Measurements from ENCODE around the gene ZNF664. TPM values are rescaled to one million over a fixed set of nuclear protein-coding genes. Genes with fewer than 3 reads are reported as not detected.

ZNF664 gene
- total RNA-seq, 1 donor from 2014 or later: 67.6 TPM

- no peaks in the 10 kb centered on the region for H3K27me3 Mint-ChIP-seq (ENCODE audit: low read depth, unreplicated experiment)
- TF ChIP-seq, protein P1, sequence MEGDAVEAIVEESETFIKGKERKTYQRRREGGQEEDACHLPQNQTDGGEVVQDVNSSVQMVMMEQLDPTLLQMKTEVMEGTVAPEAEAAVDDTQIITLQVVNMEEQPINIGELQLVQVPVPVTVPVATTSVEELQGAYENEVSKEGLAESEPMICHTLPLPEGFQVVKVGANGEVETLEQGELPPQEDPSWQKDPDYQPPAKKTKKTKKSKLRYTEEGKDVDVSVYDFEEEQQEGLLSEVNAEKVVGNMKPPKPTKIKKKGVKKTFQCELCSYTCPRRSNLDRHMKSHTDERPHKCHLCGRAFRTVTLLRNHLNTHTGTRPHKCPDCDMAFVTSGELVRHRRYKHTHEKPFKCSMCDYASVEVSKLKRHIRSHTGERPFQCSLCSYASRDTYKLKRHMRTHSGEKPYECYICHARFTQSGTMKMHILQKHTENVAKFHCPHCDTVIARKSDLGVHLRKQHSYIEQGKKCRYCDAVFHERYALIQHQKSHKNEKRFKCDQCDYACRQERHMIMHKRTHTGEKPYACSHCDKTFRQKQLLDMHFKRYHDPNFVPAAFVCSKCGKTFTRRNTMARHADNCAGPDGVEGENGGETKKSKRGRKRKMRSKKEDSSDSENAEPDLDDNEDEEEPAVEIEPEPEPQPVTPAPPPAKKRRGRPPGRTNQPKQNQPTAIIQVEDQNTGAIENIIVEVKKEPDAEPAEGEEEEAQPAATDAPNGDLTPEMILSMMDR (IDR thresholded peaks at IDR 0.05; ENCODE audit: insufficient read depth, low read depth, low read length): peak; percentile 23
- no peak for TF ChIP-seq EZH2 (IDR thresholded peaks at IDR 0.05; ENCODE audit: insufficient read depth, low read length)
- peaks cover 54% of the 10 kb centered on the region for H3K36me3 Mint-ChIP-seq (ENCODE audit: low read depth, unreplicated experiment)
- Histone ChIP-seq H3K4me1 (ENCODE audit: insufficient read depth, low read length) (peaks cover 27% of the 10 kb centered on the region), H2AFZ (ENCODE audit: low read depth, low read length) (no peak overlapping the region), H3K9ac (ENCODE audit: low read length) (no peak overlapping the region), H3K27ac (ENCODE audit: low read depth, low read length) (no peak overlapping the region), H3K9me3 (ENCODE audit: insufficient read depth, low read depth, low read length) (peaks cover 7% of the 10 kb centered on the region), H4K20me1 (ENCODE audit: insufficient read depth, low read length) (peaks cover 18% of the 10 kb centered on the region), H3K4me2 (ENCODE audit: low read length) (peak overlapping the region; percentile 34), H3K27me3 (ENCODE audit: insufficient read depth, low read length) (no peaks in the 10 kb centered on the region), H3K36me3 (ENCODE audit: insufficient read depth, low read length) (peaks cover 2% of the 10 kb centered on the region), H3K4me3 (ENCODE audit: insufficient read depth, low read depth, low read length) (no peak overlapping the region), H3K79me2 (ENCODE audit: insufficient read depth, low read length) (no peaks in the 10 kb centered on the region)
- DNase-seq (ENCODE audit: low read depth): no peak
- no peak overlapping the region for H3K4me3 Mint-ChIP-seq (ENCODE audit: unreplicated experiment)
- H3K9me3 Mint-ChIP-seq (ENCODE audit: unreplicated experiment): peaks cover 16% of the 10 kb centered on the region
- peaks cover 19% of the 10 kb centered on the region for H3K4me1 Mint-ChIP-seq (ENCODE audit: low read depth, unreplicated experiment)
- no peak for FAIRE-seq
- H3K27ac Mint-ChIP-seq (ENCODE audit: unreplicated experiment): peak overlapping the region; percentile 79
These were observed 34.1 kb upstream of the ZNF664 start for GRCh38 chr12:123938679-123939480.

DNA sequence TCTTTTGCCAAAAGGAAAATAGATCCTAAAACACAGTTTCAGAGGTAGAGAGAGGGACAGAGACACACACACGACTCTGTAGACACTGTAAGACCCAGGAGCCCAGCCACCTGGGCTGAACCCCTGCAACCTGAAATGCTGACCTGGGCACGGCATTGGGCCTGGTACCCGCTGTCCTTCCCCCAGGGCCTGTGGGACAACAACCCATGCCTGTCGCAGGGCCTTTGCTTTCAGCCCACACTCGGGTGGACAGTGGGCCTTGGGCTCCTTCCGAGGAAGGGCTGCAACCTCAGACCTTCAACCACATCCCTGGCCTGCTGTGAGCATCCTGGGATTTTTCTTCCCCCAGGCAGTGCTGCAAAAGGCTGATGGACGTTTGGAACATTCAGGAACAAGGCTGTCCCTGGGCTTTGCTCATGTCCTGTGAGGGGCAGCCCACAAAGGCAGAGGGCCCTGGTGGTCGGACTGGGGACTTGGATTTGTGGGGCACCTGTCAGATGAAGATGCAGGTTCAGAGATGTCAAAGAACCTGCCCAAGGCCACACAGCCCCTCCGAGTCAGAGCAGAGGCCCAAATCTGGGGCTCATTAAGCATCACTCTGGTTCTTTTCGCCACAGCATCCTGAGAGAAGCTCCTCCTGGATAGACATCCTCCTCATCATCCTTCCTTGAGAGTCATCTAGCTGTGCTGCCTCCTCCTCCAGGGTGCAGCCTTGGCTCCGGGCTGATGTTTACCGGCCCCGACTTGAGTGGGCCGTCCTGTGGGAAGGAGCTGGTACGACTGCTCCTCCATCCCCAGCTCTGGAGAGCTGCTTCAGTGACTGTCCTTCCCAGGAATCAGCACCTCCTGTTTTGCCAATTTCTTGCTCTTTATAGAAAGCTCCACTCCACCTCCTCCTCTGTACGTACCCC is 33.0 kb upstream of the ZNF664 start:
- Mint-ChIP-seq H3K9me3 (ENCODE audit: unreplicated experiment) (peaks cover 16% of the 10 kb centered on the region), H3K36me3 (ENCODE audit: low read depth, unreplicated experiment) (peaks cover 54% of the 10 kb centered on the region), H3K27ac (ENCODE audit: unreplicated experiment) (no peak overlapping the region), H3K27me3 (ENCODE audit: low read depth, unreplicated experiment) (no peaks in the 10 kb centered on the region), H3K4me3 (ENCODE audit: unreplicated experiment) (no peak overlapping the region), H3K4me1 (ENCODE audit: low read depth, unreplicated experiment) (peaks cover 16% of the 10 kb centered on the region)
- no peak overlapping the region for H3K27ac ChIP-seq (ENCODE audit: low read depth, low read length)
- no peak overlapping the region for H3K9ac ChIP-seq (ENCODE audit: low read length)
- TF ChIP-seq, protein P1 (IDR thresholded peaks at IDR 0.05; ENCODE audit: insufficient read depth, low read depth, low read length): no peak
- no peak for TF ChIP-seq EZH2 (IDR thresholded peaks at IDR 0.05; ENCODE audit: insufficient read depth, low read length)
- no peak overlapping the region for H2AFZ ChIP-seq (ENCODE audit: low read depth, low read length)
- peaks cover 24% of the 10 kb centered on the region for H4K20me1 ChIP-seq (ENCODE audit: insufficient read depth, low read length)
- FAIRE-seq: no peak
- no peak overlapping the region for H3K4me2 ChIP-seq (ENCODE audit: low read length)
- DNase-seq (ENCODE audit: low read depth): no peak
- H3K9me3 ChIP-seq (ENCODE audit: insufficient read depth, low read depth, low read length): peaks cover 7% of the 10 kb centered on the region
- peaks cover 2% of the 10 kb centered on the region for H3K36me3 ChIP-seq (ENCODE audit: insufficient read depth, low read length)
- peaks cover 27% of the 10 kb centered on the region for H3K4me1 ChIP-seq (ENCODE audit: insufficient read depth, low read length)
- H3K79me2 ChIP-seq (ENCODE audit: insufficient read depth, low read length): no peaks in the 10 kb centered on the region
- H3K4me3 ChIP-seq (ENCODE audit: insufficient read depth, low read depth, low read length): no peak overlapping the region
- H3K27me3 ChIP-seq (ENCODE audit: insufficient read depth, low read length): no peaks in the 10 kb centered on the region

Measured in astrocyte (in vitro differentiated cells and primary cell).